Sciatic nerve (tissue), 1 donor: Measurements from ENCODE around the gene CSH1. TPM values are rescaled to one million over a fixed set of nuclear protein-coding genes. Genes with fewer than 3 reads are reported as not detected.

Experiments used
- total RNA-seq: library from RNA; stranded (reverse); fragmentation: NEBNext Ultra II Directional; extraction: Animal tissue kit (Norgen Biotek cat#: 25700); gene quantifications from one replicate; pipeline ENCODE4 v1.2.1, GENCODE V29; 2021
- donor health status: DM: no; HTN: no; CAD: no.

Gene CSH1
- total RNA-seq, 1 donor from 2014 or later = not detected

Other genes with a start within 250 kb of the CSH1 start
- gene LIMD2, start 196.4 kb downstream of the CSH1 start, total RNA-seq = 20.7 TPM
- gene STRADA, start 154.8 kb downstream of the CSH1 start, total RNA-seq = 54.3 TPM
- 74.0 TPM for gene CCDC47, start 123.0 kb downstream of the CSH1 start, total RNA-seq
- gene DDX42, start 122.4 kb downstream of the CSH1 start, total RNA-seq = 139 TPM
- gene PSMC5, start 69.1 kb downstream of the CSH1 start, total RNA-seq = 77.1 TPM
- 41.9 TPM for gene FTSJ3, start 68.9 kb downstream of the CSH1 start, total RNA-seq
- gene SMARCD2, start 53.9 kb downstream of the CSH1 start, total RNA-seq = 50.4 TPM
- gene CSH2, start 22.9 kb downstream of the CSH1 start, total RNA-seq = not detected
- gene GH2, start 14.6 kb downstream of the CSH1 start, total RNA-seq = not detected
- gene CSHL1, start 14.7 kb upstream of the CSH1 start, total RNA-seq = not detected
- gene GH1, start 22.3 kb upstream of the CSH1 start, total RNA-seq = not detected
- 5.3 TPM for gene CD79B, start 35.8 kb upstream of the CSH1 start, total RNA-seq
- gene SCN4A, start 76.3 kb upstream of the CSH1 start, total RNA-seq = 3.5 TPM
- gene PRR29, start 101.8 kb upstream of the CSH1 start, total RNA-seq = 1.0 TPM
- 38.2 TPM for gene ICAM2, start 124.1 kb upstream of the CSH1 start, total RNA-seq
- 22.2 TPM for gene ERN1, start 233.6 kb upstream of the CSH1 start, total RNA-seq